ENCODE results near the gene EFCAB11. TPM values are rescaled to one million over a fixed set of nuclear protein-coding genes. Genes with fewer than 3 reads are reported as not detected.

The EFCAB11 gene
- total and polyA plus RNA-seq, 2 of the 8 experiments (the other 6 are each of a cell fraction or from before 2014, with no cell fraction given), result 6.8 to 12.8 TPM

DNA sequence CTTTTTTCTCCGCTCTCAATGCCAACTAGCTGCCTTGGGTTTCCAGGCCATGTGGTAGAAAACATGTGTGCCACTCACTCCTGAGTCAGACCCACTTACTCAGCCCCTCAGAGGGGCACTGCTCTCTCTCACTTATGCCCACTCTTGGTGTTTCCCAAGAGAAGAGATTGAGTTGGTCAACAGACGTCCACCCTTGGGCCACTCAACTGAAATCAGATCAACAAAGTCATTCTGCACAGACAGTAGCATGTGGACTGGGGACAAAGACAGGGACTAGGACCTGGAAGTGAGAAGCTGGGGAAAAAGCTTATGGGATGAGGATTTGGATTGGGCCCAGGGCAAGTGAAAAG lies 161.2 kb downstream of the EFCAB11 start:
- Histone ChIP-seq H3K79me2 (ENCODE audit: control insufficient read depth in 1 of 2, insufficient read depth in 2 of 2, low read length in 2 of 2) (no peaks in the 10 kb centered on the region), H3K4ac (replicated peaks; ENCODE audit: insufficient read length, low read depth, low read length) (no peak overlapping the region), H3K79me1 (ENCODE audit: low read depth, low read length) (no peaks in the 10 kb centered on the region), H4K8ac (ENCODE audit: extremely low read depth, insufficient read depth, low read length) (no peak overlapping the region), H2BK20ac (ENCODE audit: low read length) (no peak overlapping the region), H3K23ac (ENCODE audit: insufficient read length) (no peak overlapping the region), H2BK5ac (ENCODE audit: low read depth, low read length) (no peak overlapping the region), H3K36me3 (ENCODE audit: control insufficient read depth in 2 of 4, insufficient read depth in 4 of 4, low read length in 3 of 4) (no peaks in the 10 kb centered on the region), H4K91ac (replicated peaks; ENCODE audit: insufficient read length, low read length) (no peak overlapping the region), H2BK12ac (ENCODE audit: low read depth, low read length) (no peak overlapping the region), H3K4me1 (replicated peaks in 1 of 4; ENCODE audit: control insufficient read depth in 3 of 4, insufficient read depth in 4 of 4, low read length in 3 of 4) (no peaks in the 10 kb centered on the region), H3K18ac (ENCODE audit: extremely low read depth, low read length) (no peak overlapping the region), H3K9me3 (ENCODE audit: insufficient read depth in 2 of 2, low read depth in 1 of 2, low read length in 1 of 2) (no peaks in the 10 kb centered on the region), H3K56ac (replicated peaks; ENCODE audit: insufficient read length, low read depth, low read length) (no peak overlapping the region), H3K27me3 (replicated peaks in 1 of 4; ENCODE audit: control insufficient read depth in 3 of 4, extremely low read depth in 1 of 4, insufficient read depth in 3 of 4, low read length in 3 of 4) (no peaks in the 10 kb centered on the region), H3K27ac (ENCODE audit: low read depth, low read length) (no peak overlapping the region), H2BK15ac (ENCODE audit: low read length) (no peak overlapping the region), H3K4me2 (ENCODE audit: insufficient read depth in 1 of 2, low read depth in 2 of 2, low read length in 2 of 2) (no peak overlapping the region), H2BK120ac (replicated peaks; ENCODE audit: low read depth, low read length) (no peak overlapping the region), H4K20me1 (replicated peaks in 1 of 2; ENCODE audit: control insufficient read depth in 1 of 2, insufficient read depth in 2 of 2, low read length in 2 of 2) (no peaks in the 10 kb centered on the region), H4K5ac (ENCODE audit: insufficient read length, low read depth, low read length) (no peak overlapping the region), H2AFZ (ENCODE audit: low read length) (no peak overlapping the region), H3K23me2 (ENCODE audit: low read depth, low read length) (no peaks in the 10 kb centered on the region), H3K4me3 (ENCODE audit: extremely low read depth in 1 of 4, insufficient read depth in 2 of 4, low read depth in 3 of 4, low read length in 4 of 4) (no peak overlapping the region), H3K14ac (ENCODE audit: insufficient read length) (no peak overlapping the region), H3K9ac (replicated peaks in 1 of 4; ENCODE audit: extremely low read depth in 1 of 4, low read depth in 3 of 4, low read length in 3 of 4) (no peak overlapping the region), H2AK5ac (ENCODE audit: low read depth, low read length) (no peak overlapping the region)
- DNase-seq (ENCODE audit: low read depth in 1 of 2, low spot score in 2 of 2) (no peak), FAIRE-seq (no peak)
- 85% methylated on average over 2 of the region's 2 CpGs; no CpG with 5 or more reads in 1 of the 2 experiments for WGBS, 2 experiments (ENCODE audit: extremely low coverage in 1 of 2, insufficient coverage in 1 of 2, insufficient read length in 1 of 2, insufficient replicate concordance in 2 of 2, low coverage in 1 of 2, low lambda C conversion rate in 2 of 2, missing lambda C conversion rate in 1 of 2)
- POLR2A ChIA-PET (ENCODE audit: partially characterized antibody), result no interaction called here
- CTCF ChIA-PET (ENCODE audit: partially characterized antibody), result interaction anchor here (0.8 to 1.8 kb wide), 5 partner anchors 13 to 1347 kb away, joined by 3 to 10 read pairs (median 4); no protein-coding TSS in a partner anchor
- TF ChIP-seq CREB1 (IDR thresholded peaks at IDR 0.05), result no peak
- no peak for TF ChIP-seq USF2 (IDR thresholded peaks at IDR 0.05; ENCODE audit: low read length)
- no peak for TF ChIP-seq CBX8 (IDR thresholded peaks at IDR 0.05; ENCODE audit: borderline replicate concordance, low read depth, low read length)
- TF ChIP-seq CBX5 (IDR thresholded peaks at IDR 0.05; ENCODE audit: low read depth, low read length), result no peak
- no peak for TF ChIP-seq YY1 (IDR thresholded peaks at IDR 0.05; ENCODE audit: low read depth, low read length)
- no peak for TF ChIP-seq NRF1 (IDR thresholded peaks at IDR 0.05; ENCODE audit: low read depth, low read length)
- no peak for TF ChIP-seq POLR2A (IDR thresholded peaks at IDR 0.05; ENCODE audit: control extremely low read depth in 1 of 2, low read depth in 2 of 2, low read length in 2 of 2)
- no peak for TF ChIP-seq NANOG (IDR thresholded peaks at IDR 0.05; ENCODE audit: insufficient read depth, low read depth, low read length, poor library complexity, severe bottlenecking)
- no peak for TF ChIP-seq SP4 (IDR thresholded peaks at IDR 0.05; ENCODE audit: low read length)
- TF ChIP-seq TAF7 (optimal IDR thresholded peaks at IDR 0.05; ENCODE audit: borderline replicate concordance, low read depth, low read length), result no peak
- TF ChIP-seq RBBP5 (IDR thresholded peaks at IDR 0.05; ENCODE audit: borderline replicate concordance, low read depth, low read length), result no peak
- TF ChIP-seq RXRA (IDR thresholded peaks at IDR 0.05; ENCODE audit: insufficient read depth, low read depth, low read length), result no peak
- no peak for TF ChIP-seq MAFK (IDR thresholded peaks at IDR 0.05; ENCODE audit: low read depth, low read length)
- TF ChIP-seq CEBPB (IDR thresholded peaks at IDR 0.05; ENCODE audit: low read depth, low read length), result no peak
